ENCODE results near the gene ZSCAN31.

The ZSCAN31 gene

DNA sequence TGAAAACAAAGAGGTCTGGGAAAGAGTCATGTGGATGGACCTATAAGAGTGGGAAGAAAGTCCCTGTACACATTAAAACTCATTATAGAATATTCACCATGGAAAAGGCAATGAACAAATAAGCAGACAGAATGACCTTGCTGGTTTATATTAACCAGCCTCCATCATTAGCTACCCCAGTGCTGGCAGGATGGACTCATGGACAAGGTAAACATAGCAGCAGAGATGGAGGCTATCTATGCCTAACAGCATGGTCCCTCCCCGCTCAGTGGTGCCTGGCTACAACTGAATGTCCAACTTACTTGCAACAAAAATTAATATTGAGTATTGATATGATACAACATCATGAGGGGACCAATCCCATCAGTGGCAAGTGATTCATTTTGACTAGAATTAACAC, 9.3 kb upstream of the ZSCAN31 start:
- Histone ChIP-seq H3K27ac (ENCODE audit: low read depth, low read length) (no peak overlapping the region), H3K4me1 (ENCODE audit: control insufficient read depth, low read length) (peaks cover 3% of the 10 kb centered on the region; the same call in 1 of the 2 replicates), H3K9me2 (replicated peaks; ENCODE audit: control insufficient read depth, low read length) (no peaks in the 10 kb centered on the region), H3K4me2 (ENCODE audit: low read length) (no peak overlapping the region), H3K36me3 (ENCODE audit: control insufficient read depth, low read length) (0 out of 2 replicates have a peak, but pooled peaks cover under 1% of the 10 kb centered on the region), H3F3A (ENCODE audit: control insufficient read depth, insufficient read depth) (no peaks in the 10 kb centered on the region), H3K27me3 (ENCODE audit: control insufficient read depth, low read length) (no peaks in the 10 kb centered on the region), H3K4me3 (ENCODE audit: low read length) (no peak overlapping the region), H4K20me1 (ENCODE audit: control insufficient read depth, insufficient read depth, low read depth, low read length) (no peaks in the 10 kb centered on the region), H3K9me3 (ENCODE audit: control insufficient read depth, insufficient read depth, low read length) (peaks cover 14% of the 10 kb centered on the region), H3K79me2 (ENCODE audit: control insufficient read depth, low read length) (peaks cover 4% of the 10 kb centered on the region)
- TF ChIP-seq EZH2phosphoT487 (IDR thresholded peaks at IDR 0.05; ENCODE audit: borderline replicate concordance, low read length), result no peak
- TF ChIP-seq, protein P1, sequence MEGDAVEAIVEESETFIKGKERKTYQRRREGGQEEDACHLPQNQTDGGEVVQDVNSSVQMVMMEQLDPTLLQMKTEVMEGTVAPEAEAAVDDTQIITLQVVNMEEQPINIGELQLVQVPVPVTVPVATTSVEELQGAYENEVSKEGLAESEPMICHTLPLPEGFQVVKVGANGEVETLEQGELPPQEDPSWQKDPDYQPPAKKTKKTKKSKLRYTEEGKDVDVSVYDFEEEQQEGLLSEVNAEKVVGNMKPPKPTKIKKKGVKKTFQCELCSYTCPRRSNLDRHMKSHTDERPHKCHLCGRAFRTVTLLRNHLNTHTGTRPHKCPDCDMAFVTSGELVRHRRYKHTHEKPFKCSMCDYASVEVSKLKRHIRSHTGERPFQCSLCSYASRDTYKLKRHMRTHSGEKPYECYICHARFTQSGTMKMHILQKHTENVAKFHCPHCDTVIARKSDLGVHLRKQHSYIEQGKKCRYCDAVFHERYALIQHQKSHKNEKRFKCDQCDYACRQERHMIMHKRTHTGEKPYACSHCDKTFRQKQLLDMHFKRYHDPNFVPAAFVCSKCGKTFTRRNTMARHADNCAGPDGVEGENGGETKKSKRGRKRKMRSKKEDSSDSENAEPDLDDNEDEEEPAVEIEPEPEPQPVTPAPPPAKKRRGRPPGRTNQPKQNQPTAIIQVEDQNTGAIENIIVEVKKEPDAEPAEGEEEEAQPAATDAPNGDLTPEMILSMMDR (IDR thresholded peaks at IDR 0.05; ENCODE audit: low read depth, low read length, poor library complexity, severe bottlenecking), result no peak

DNA sequence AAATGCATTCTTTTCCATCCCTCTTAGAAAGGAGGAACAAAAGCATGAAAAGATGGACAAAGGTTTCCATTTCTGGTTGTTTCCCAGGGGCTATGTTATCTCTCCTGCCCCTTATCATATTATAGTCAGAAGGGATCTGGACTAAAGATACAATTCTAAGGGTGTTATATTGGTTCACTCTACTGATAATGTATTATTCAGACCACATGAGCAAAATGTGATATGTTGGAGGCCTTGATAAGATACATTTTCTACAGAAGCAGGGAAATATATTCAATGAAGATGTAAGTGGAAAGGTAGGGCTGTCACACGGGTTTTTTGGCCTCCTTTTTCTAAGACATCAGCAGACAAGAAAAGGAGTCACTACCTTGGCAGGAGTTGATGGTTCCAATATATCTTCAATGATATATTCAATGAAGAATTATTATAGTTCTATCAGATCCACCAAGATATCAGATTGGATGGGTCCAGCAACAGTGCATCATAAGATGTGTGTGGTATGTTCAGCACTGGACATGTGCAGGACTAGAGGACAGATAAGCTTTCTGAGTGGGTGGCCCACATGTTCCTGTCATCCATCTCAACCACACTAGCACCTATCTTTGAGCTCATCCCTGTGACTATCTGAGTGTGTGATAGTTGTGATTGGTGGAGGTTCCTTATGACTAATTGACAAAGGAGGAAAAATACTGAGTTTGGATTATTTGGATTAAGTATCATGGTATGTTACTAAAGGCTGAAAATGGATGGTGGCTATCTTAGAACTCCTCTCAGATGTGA, 8.1 kb upstream of the ZSCAN31 start:
- no peaks in the 10 kb centered on the region for H3K9me2 ChIP-seq (replicated peaks; ENCODE audit: control insufficient read depth, low read length)
- TF ChIP-seq, protein P1 (IDR thresholded peaks at IDR 0.05; ENCODE audit: low read depth, low read length, poor library complexity, severe bottlenecking), result no peak
- no peak for TF ChIP-seq EZH2phosphoT487 (IDR thresholded peaks at IDR 0.05; ENCODE audit: borderline replicate concordance, low read length)
- H3K36me3 ChIP-seq (ENCODE audit: control insufficient read depth, low read length), result 0 out of 2 replicates have a peak, but pooled peaks cover 5% of the 10 kb centered on the region
- no peaks in the 10 kb centered on the region for H3K4me1 ChIP-seq (ENCODE audit: control insufficient read depth, low read length)
- H3K27me3 ChIP-seq (ENCODE audit: control insufficient read depth, low read length), result no peaks in the 10 kb centered on the region
- no peaks in the 10 kb centered on the region for H4K20me1 ChIP-seq (ENCODE audit: control insufficient read depth, insufficient read depth, low read depth, low read length)
- no peaks in the 10 kb centered on the region for H3F3A ChIP-seq (ENCODE audit: control insufficient read depth, insufficient read depth)
- H3K79me2 ChIP-seq (ENCODE audit: control insufficient read depth, low read length), result no peaks in the 10 kb centered on the region
- H3K9me3 ChIP-seq (ENCODE audit: control insufficient read depth, insufficient read depth, low read length), result peaks cover 20% of the 10 kb centered on the region
- H3K4me2 ChIP-seq (ENCODE audit: low read length), result no peak overlapping the region
- H3K27ac ChIP-seq (ENCODE audit: low read depth, low read length), result no peak overlapping the region
- H3K4me3 ChIP-seq (ENCODE audit: low read length), result no peak overlapping the region

DNA sequence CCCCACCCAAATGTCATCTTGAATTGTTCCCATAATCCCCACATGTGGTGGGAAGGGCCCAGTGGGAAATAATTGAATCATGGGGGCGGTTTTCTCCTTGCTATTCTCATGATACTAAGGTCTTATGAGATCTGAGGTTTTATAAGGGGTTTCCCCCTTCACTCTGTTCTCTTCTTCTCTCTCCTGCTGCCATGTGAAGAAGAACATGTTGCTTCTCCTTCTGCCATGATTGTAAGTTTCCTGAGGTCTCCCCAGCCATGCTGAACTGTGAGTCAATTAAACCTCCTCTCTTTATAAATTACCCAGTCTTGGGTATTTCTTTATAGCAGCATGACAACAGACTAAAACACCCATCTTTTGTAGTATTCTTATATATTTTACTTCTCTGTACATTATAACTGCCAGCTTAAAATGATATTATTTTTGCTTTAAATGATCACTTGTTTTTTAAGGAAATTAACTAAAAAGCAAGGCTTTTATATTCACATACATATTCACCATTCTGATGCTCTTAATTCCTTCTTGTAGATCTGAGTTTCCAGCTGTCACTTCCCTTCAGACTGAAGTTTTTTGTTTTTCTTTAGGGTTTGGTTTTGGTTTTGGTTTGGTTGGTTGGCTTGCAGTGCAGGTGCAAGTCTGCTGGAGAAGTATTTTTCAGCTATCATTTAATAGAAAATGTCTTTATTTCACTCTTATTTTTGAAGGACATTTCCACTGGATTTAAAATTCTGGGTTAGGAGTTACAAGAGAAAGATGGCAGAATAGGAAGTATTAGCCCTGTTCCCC, 4.6 kb upstream of the ZSCAN31 start:
- Histone ChIP-seq H4K20me1 (ENCODE audit: control insufficient read depth, insufficient read depth, low read depth, low read length) (no peaks in the 10 kb centered on the region), H3K4me1 (ENCODE audit: control insufficient read depth, low read length) (peaks cover 21% of the 10 kb centered on the region), H3K36me3 (ENCODE audit: control insufficient read depth, low read length) (0 out of 2 replicates have a peak, but pooled peaks cover 5% of the 10 kb centered on the region), H3K4me3 (ENCODE audit: low read length) (no peak overlapping the region), H3K79me2 (ENCODE audit: control insufficient read depth, low read length) (no peaks in the 10 kb centered on the region), H3K9me2 (replicated peaks; ENCODE audit: control insufficient read depth, low read length) (no peaks in the 10 kb centered on the region), H3K27ac (ENCODE audit: low read depth, low read length) (no peak overlapping the region), H3F3A (ENCODE audit: control insufficient read depth, insufficient read depth) (peaks cover 9% of the 10 kb centered on the region), H3K4me2 (ENCODE audit: low read length) (no peak overlapping the region), H3K27me3 (ENCODE audit: control insufficient read depth, low read length) (no peaks in the 10 kb centered on the region), H3K9me3 (ENCODE audit: control insufficient read depth, insufficient read depth, low read length) (peaks cover 20% of the 10 kb centered on the region)
- TF ChIP-seq, protein P1 (IDR thresholded peaks at IDR 0.05; ENCODE audit: low read depth, low read length, poor library complexity, severe bottlenecking), result no peak
- TF ChIP-seq EZH2phosphoT487 (IDR thresholded peaks at IDR 0.05; ENCODE audit: borderline replicate concordance, low read length), result no peak
